GM12878 (cell line): ENCODE measurements around the gene CAMK2D. TPM values are rescaled to one million over a fixed set of nuclear protein-coding genes. Genes with fewer than 3 reads are reported as not detected.

Experiments used
- ATAC-seq: fragments of 200-7000 bp; cut with Tn5 transposase; 3 replicates; pipeline ENCODE4 v1.9.1; 2020; ENCODE audit warnings: mild to moderate bottlenecking, moderate library complexity
- BruUV-seq: library from RNA; stranded (reverse); fragments of 400-500 nt; replicated peaks from 2 replicates; lab custom pipeline; 2021; lab: Mats Ljungman, UMichigan
- CTCF ChIA-PET: fragments of 300-600 bp; sonication (Branson Sonifier 250); formaldehyde crosslinking; extraction: SDS; loops from one replicate; lab custom pipeline; 2021; ENCODE audit warnings: inconsistent platforms; lab: Yijun Ruan, JAX
- POLR2A ChIA-PET: fragments of 350-600 bp; formaldehyde crosslinking; extraction: SDS; loops from one replicate; lab custom pipeline; 2021; ENCODE audit warnings: inconsistent platforms; lab: Charles Lee
- RAD21 ChIA-PET: fragments of 300-600 bp; sonication (Branson Sonifier 250); formaldehyde crosslinking; loops from one replicate; lab custom pipeline; 2023; ENCODE audit warnings: antibody characterized with exemption; ENCODE audit not compliant: unreplicated experiment; lab: Charles Lee
- SMC1A ChIA-PET: fragments of 300-600 bp; sonication (Branson Sonifier 250); formaldehyde crosslinking; loops from one replicate; lab custom pipeline; 2023; ENCODE audit not compliant: unreplicated experiment, uncharacterized antibody; lab: Charles Lee
- DNase-seq: peaks from one replicate; pipeline ENCODE4 v3.0.0-alpha.2; 2011; ENCODE audit warnings: low read depth, low spot score
- FAIRE-seq: peaks from 3 replicates; lab custom pipeline; 2011; peaks lifted over from hg19 to GRCh38; lab: Jason Lieb, UNC
- H2AFZ ChIP-seq: 2 replicates; pipeline ENCODE4 v1.6.0; 2011; ENCODE audit warnings: low read depth, low read length, control low read depth; ENCODE audit not compliant: control insufficient read depth
- H3K27ac ChIP-seq: 2 replicates; pipeline ENCODE4 v1.5.1; 2011; ENCODE audit warnings: control low read depth; ENCODE audit not compliant: control insufficient read depth, insufficient read depth
- H3K27me3 ChIP-seq, 2 experiments: replicated peaks in 1 of 2; 2 replicates each; pipeline versions ENCODE4 v1.6.0 to v1.6.1; 2011; ENCODE audit warnings: low read length in 1 of 2; ENCODE audit not compliant: control insufficient read depth in 2 of 2, insufficient read depth in 2 of 2
- H3K36me3 ChIP-seq, 2 experiments: 2 replicates each; pipeline ENCODE4 v1.5.1; 2011; ENCODE audit warnings: low read length in 1 of 2; ENCODE audit not compliant: control insufficient read depth in 2 of 2, insufficient read depth in 2 of 2
- H3K4me1 ChIP-seq: 2 replicates; pipeline ENCODE4 v1.6.1; 2011; ENCODE audit warnings: mild to moderate bottlenecking, low read length, moderate library complexity, mixed read lengths; ENCODE audit not compliant: control insufficient read depth, insufficient read depth
- H3K4me2 ChIP-seq: 2 replicates; pipeline ENCODE4 v1.6.0; 2011; ENCODE audit warnings: control low read depth; ENCODE audit not compliant: control insufficient read depth, insufficient read depth
- H3K4me3 ChIP-seq: fragments of 200-600 bp; sonication (generic); 2 replicates; pipeline ENCODE4 v1.5.1; 2016
- H3K79me2 ChIP-seq: 2 replicates; pipeline ENCODE4 v1.6.0; 2011; ENCODE audit warnings: low read length; ENCODE audit not compliant: control insufficient read depth, insufficient read depth
- H3K9ac ChIP-seq: 2 replicates; pipeline ENCODE4 v1.8.0; 2011; ENCODE audit warnings: low read length, control low read depth, mixed read lengths; ENCODE audit not compliant: control insufficient read depth, insufficient read depth
- H3K9me3 ChIP-seq: replicated peaks from 3 replicates; pipeline ENCODE4 v1.5.1; 2011; ENCODE audit warnings: mild to moderate bottlenecking, low read length; ENCODE audit not compliant: control insufficient read depth, insufficient read depth
- H4K20me1 ChIP-seq: 2 replicates; pipeline ENCODE4 v1.6.0; 2011; ENCODE audit not compliant: control insufficient read depth, insufficient read depth
- ATF7 ChIP-seq: fragments of 450-650 bp; IDR thresholded peaks from 2 replicates; pipeline ENCODE4 v1.6.1; 2016; ENCODE audit warnings: low read depth, mild to moderate bottlenecking
- BHLHE40 ChIP-seq, 2 experiments: fragments of 450-650 bp in 1 of 2; IDR thresholded peaks; 2 replicates each; pipeline ENCODE4 v1.6.1; 2011 to 2017; ENCODE audit warnings: low read depth in 2 of 2, borderline replicate concordance in 1 of 2, improper control_type of control experiment in 1 of 2, low read length in 1 of 2, mild to moderate bottlenecking in 1 of 2
- ESRRA ChIP-seq: IDR thresholded peaks from 2 replicates; pipeline ENCODE4 v1.6.1; 2012; ENCODE audit warnings: mild to moderate bottlenecking, low read length, improper control_type of control experiment
- HDGF ChIP-seq: fragments of 450-650 bp; IDR thresholded peaks from 2 replicates; pipeline ENCODE4 v1.6.1; 2016; ENCODE audit warnings: antibody characterized with exemption
- JUNB ChIP-seq: IDR thresholded peaks from 2 replicates; pipeline ENCODE4 v1.6.1; 2016; ENCODE audit warnings: antibody characterized with exemption, mild to moderate bottlenecking
- MYB ChIP-seq: fragments of 150-350 bp; IDR thresholded peaks from 2 replicates; pipeline ENCODE4 v1.6.1; 2014; ENCODE audit warnings: mild to moderate bottlenecking, low read depth, low read length, borderline replicate concordance
- NBN ChIP-seq: fragments of 450-650 bp; IDR thresholded peaks from 2 replicates; pipeline ENCODE4 v1.6.1; 2016
- PBX3 ChIP-seq: IDR thresholded peaks from 2 replicates; pipeline ENCODE4 v1.6.1; 2011; ENCODE audit warnings: mild to moderate bottlenecking, low read depth, low read length, moderate library complexity; ENCODE audit not compliant: insufficient replicate concordance
- SMAD5 ChIP-seq: IDR thresholded peaks from 2 replicates; pipeline ENCODE4 v1.6.1; 2016; ENCODE audit warnings: antibody characterized with exemption, low read depth
- SMARCA5 ChIP-seq: fragments of 450-650 bp; IDR thresholded peaks from 2 replicates; pipeline ENCODE4 v1.6.1; 2017; ENCODE audit warnings: mild to moderate bottlenecking
- TBL1XR1 ChIP-seq: IDR thresholded peaks from 2 replicates; pipeline ENCODE4 v1.6.1; 2012; ENCODE audit warnings: low read depth, low read length, improper control_type of control experiment
- WGBS: methylation state at CpG from one replicate; pipeline ENCODE4 v1.1.6; 2016; ENCODE audit warnings: low lambda C conversion rate; ENCODE audit not compliant: insufficient replicate concordance, insufficient coverage; ENCODE audit errors: missing lambda C conversion rate; 5-methylcytosine and 5-hydroxymethylcytosine counted together
- in situ Hi-C: fragments of 300-500 bp; cut with MboI; formaldehyde crosslinking; loops from 9 replicates; pipeline ENCODE4 v1.14.3; 2018; ENCODE audit warnings: mixed read lengths
- intact Hi-C: fragments of 100-400 bp; cut with micrococcal nuclease; formaldehyde crosslinking; loops from one replicate; pipeline ENCODE4 v1.14.2; 2022; ENCODE audit not compliant: unreplicated experiment
- polyA plus RNA-seq, 11 experiments: library from polyadenylated mRNA; depleted of rRNA in 4 of 11; unstranded in 6 of 11; stranded (reverse) in 5 of 11; fragments of >200 nt; fragmentation: Nextera tagmentation in 4 of 11; fragmentation: Illumina TruSeq in 1 of 11; extraction: Ambion mirVana in 4 of 11; extraction: Trizol in 1 of 11; gene quantifications; 1 replicate in 1 of 11; 2 replicates in 10 of 11; pipeline versions ENCODE4 v1.2.1 to v1.2.3, GENCODE V29; 2011 to 2016; ENCODE audit warnings: inconsistent platforms in 2 of 11, missing spikeins in 2 of 11, low read depth in 1 of 11
- total RNA-seq, 4 experiments: library from RNA; depleted of rRNA in 3 of 4; stranded (reverse); fragments of >200 nt in 3 of 4; fragmentation: Illumina TruSeq in 1 of 4; extraction: Trizol in 1 of 4; gene quantifications; 2 replicates each; pipeline versions ENCODE4 v1.2.1 to v1.2.3, GENCODE V29; 2013 to 2021
- TF ChIP-seq, protein P1 (sequence below): fragments of 450-650 bp; conservative IDR thresholded peaks from 2 replicates; pipeline ENCODE4 v1.6.1; 2017; ENCODE audit warnings: mild to moderate bottlenecking, moderate library complexity

CAMK2D gene
- total and polyA plus RNA-seq, 10 of the 15 experiments (the other 5 are each of a cell fraction or from before 2014, with no cell fraction given): 6.9 to 88.5 (median 12.9) TPM

GRCh38 chr4:113675731-113676697 is 85.5 kb downstream of the CAMK2D start (continued):
- TF ChIP-seq HDGF (no peak), SMARCA5 (no peak), NBN (no peak), SMAD5 (no peak), TBL1XR1 (no peak), BHLHE40 (IDR thresholded peaks at IDR 0.05; ENCODE audit: borderline replicate concordance in 1 of 2, low read depth in 2 of 2, low read length in 1 of 2) (no peak), ESRRA (no peak)
- TF ChIP-seq, protein P1, sequence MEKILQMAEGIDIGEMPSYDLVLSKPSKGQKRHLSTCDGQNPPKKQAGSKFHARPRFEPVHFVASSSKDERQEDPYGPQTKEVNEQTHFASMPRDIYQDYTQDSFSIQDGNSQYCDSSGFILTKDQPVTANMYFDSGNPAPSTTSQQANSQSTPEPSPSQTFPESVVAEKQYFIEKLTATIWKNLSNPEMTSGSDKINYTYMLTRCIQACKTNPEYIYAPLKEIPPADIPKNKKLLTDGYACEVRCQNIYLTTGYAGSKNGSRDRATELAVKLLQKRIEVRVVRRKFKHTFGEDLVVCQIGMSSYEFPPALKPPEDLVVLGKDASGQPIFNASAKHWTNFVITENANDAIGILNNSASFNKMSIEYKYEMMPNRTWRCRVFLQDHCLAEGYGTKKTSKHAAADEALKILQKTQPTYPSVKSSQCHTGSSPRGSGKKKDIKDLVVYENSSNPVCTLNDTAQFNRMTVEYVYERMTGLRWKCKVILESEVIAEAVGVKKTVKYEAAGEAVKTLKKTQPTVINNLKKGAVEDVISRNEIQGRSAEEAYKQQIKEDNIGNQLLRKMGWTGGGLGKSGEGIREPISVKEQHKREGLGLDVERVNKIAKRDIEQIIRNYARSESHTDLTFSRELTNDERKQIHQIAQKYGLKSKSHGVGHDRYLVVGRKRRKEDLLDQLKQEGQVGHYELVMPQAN: no peak
- TF ChIP-seq, all 136 proteins: peak for 0

- FAIRE-seq (no peak), DNase-seq (no peak)
- peaks cover 5% of the 10 kb centered on the region for H3K79me2 ChIP-seq
- H3K4me2 ChIP-seq: no peak overlapping the region
- in situ Hi-C loops: no loop called here
- H3K27ac ChIP-seq: no peak overlapping the region
- CTCF ChIA-PET: interaction anchor here (0.7 to 3.0 kb wide), 15 partner anchors 9 to 315 kb away, joined by 3 to 14 read pairs (median 4); no protein-coding TSS in a partner anchor
- H3K9me3 ChIP-seq: no peaks in the 10 kb centered on the region
- no peak overlapping the region for H3K9ac ChIP-seq
- no peak overlapping the region for H2AFZ ChIP-seq
- no peaks in the 10 kb centered on the region for H3K4me1 ChIP-seq
- BruUV-seq: no TSS peak
- TF ChIP-seq ATF7 (no peak), NBN (no peak), JUNB (no peak), MYB (no peak), PBX3 (no peak)
- TF ChIP-seq, all 136 proteins: peak for 0
- no peak overlapping the region for H3K4me3 ChIP-seq
- H3K36me3 ChIP-seq: peaks cover 2 to 6% of the 10 kb centered on the region in 2 experiments; a peak in 3 of 4 replicates
- ChIA-PET POLR2A (interaction anchor here (1.1 to 1.4 kb wide), 3 partner anchors 9 to 32 kb away, joined by 3 to 4 read pairs (median 3); no protein-coding TSS in a partner anchor), RAD21 (interaction anchor here (0.9 to 3.1 kb wide), 12 partner anchors 9 to 127 kb away, joined by 3 to 24 read pairs (median 4); no protein-coding TSS in a partner anchor), SMC1A (interaction anchor here (0.6 to 18.9 kb wide), 21 partner anchors 9 to 286 kb away, joined by 3 to 282 read pairs (median 4); no protein-coding TSS in a partner anchor)
- intact Hi-C loops: no loop called here
- H3K27me3 ChIP-seq: no peaks in the 10 kb centered on the region
- no peaks in the 10 kb centered on the region for H4K20me1 ChIP-seq
- 73% methylated on average over 2 of the region's 2 CpGs for WGBS
- ATAC-seq: no peak
These were observed 86.8 kb downstream of the CAMK2D start for GRCh38 chr4:113674733-113675132.
